GM12864 (cell line): ENCODE measurements around the gene ENTREP3.
A peak's percentile ranks its signal among the peaks of the same experiment; 100 is the strongest.
"Not testable (repeated sequence)": the region's sequence is repeated elsewhere in the genome, so short reads cannot be mapped to it uniquely, and the experiment has no call there.

ENCODE experiments used
- DNase-seq: peaks from one replicate; pipeline ENCODE4 v3.0.0-alpha.2; 2011; ENCODE audit warnings: low read depth
- H3K4me3 ChIP-seq: 2 replicates; pipeline ENCODE4 v1.5.1; 2011; ENCODE audit warnings: mild to moderate bottlenecking, low read depth, low read length, control low read depth
- CTCF ChIP-seq: IDR thresholded peaks from 2 replicates; pipeline ENCODE4 v1.5.1; 2011; ENCODE audit warnings: low read depth, mild to moderate bottlenecking, moderate library complexity, low read length, control low read depth, inconsistent platforms; ENCODE audit errors: missing control alignments

ENTREP3 gene

DNA sequence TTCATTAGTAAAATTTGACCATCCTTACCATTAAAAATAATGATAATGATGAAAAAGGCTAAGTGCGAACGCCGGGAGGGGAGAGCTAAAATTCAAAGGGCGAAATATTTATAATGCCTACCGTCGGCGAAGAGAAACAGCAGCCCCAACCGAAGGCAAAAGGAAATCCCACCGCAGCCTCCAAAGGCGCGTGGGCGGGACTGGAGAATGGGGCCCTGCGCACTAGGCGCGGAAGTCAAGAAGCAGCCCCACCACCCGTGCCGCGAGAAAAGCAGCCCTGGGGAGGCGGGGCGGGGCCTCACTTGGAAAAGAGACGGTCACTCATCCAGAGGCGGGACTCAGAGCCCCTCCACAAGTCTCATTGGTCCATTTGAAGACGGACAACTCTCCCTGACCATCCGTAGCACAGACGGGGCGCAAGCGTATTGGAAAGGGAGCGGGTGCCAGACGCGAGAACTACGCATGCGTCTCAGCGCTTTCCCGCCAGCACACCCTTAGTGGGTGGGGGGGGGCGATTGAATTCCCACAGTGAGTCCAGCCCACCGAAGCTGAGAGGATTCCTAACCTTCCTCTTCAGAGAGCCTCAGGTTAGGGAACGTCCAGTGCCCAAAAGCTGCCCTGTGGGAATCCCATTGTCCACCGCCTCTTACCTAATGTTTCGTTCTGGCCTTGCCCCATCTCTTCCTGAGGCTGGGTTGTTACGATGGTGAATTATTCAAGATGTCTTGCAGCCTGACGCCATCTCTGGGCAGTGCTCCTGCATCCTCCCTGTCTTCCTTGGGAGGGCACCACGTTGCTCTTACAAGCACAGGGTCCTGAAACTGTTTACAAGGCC lies 27.8 kb downstream of the ENTREP3 start:
- peak overlapping the region; percentile 87 for H3K4me3 ChIP-seq
- no peak for TF ChIP-seq CTCF
- DNase-seq: peak; percentile 98

DNA sequence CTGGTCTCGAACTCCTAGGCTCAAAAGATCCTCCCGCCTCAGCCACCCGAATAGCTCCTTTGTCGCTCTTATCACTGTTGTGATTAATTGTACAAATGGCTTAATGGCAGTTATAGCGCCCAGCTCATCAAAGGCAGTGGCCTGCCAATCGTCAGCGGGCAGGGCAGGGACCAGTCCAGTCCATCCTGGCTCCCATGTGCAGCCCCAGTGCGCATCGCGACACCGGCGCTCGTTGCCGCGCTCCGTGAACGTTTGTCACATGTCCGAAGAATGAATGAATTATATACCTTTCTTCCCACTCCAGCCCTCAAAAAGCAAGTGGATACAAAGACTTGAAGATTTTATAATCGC lies 28.4 kb downstream of the ENTREP3 start:
- H3K4me3 ChIP-seq: peak overlapping the region; percentile 87
- no peak for DNase-seq
- TF ChIP-seq CTCF: no peak

DNA sequence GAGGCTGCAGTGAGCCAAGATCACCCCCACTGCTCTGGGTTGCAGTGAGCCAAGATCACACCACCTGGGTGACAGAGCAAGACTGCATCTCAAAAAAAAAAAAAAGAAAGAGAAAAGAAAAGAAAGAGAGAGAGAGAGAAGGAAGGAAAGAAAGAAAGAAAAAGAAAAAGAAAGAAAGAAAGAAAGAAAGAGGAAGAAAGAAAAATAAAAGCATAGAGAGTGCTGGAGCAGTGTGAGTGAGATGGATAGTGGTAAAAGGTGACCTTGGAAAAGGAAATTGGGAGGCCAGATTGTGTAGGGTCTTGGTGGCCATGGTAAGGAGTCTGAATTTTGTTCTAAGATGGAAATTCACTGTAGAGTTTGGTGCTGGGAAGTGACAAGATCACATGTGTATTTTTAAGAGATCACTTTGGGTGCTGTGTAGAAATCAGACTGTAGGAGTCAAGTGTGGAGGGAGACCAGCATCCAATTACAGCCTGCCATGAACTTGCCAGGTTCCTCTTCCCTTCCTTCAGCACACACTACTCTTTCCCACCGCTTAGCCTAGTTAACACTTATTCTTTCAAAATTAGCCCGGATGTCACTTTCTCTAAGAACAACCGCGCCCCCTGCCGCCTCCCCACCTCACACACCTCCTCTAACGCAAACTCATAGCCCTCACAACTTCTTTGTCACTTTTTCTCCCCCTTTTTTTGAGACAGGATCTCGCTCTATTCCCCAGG lies 28.9 kb downstream of the ENTREP3 start:
- no peak for DNase-seq
- H3K4me3 ChIP-seq: peak overlapping the region; percentile 87
- TF ChIP-seq CTCF: peak; percentile 67

GRCh38 chr1:155225404-155225759 lies 29.9 kb downstream of the ENTREP3 start:
- DNase-seq: not testable (repeated sequence)
- peak overlapping the region; percentile 87 for H3K4me3 ChIP-seq

DNA sequence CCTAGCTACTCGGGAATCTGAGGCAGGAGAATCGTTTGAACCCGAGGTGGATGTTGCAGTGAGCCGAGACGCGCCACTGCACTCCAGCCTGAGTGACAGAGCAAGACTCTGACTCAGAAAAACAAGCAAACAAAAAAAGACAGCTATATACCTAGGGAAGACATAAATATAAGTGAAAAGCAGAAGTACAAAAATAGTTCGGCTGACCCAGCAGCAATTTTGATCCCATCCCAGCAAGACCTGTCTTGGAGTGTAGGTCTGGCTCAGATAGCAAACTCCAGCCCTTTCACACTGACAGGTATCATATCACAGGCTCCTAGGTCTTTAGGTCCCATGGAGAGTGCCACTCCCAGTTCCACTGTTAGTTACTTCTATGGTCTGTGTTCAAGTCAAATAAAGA lies 32.2 kb downstream of the ENTREP3 start:
- no peak for TF ChIP-seq CTCF
- DNase-seq: no peak
- H3K4me3 ChIP-seq: no peak overlapping the region

DNA sequence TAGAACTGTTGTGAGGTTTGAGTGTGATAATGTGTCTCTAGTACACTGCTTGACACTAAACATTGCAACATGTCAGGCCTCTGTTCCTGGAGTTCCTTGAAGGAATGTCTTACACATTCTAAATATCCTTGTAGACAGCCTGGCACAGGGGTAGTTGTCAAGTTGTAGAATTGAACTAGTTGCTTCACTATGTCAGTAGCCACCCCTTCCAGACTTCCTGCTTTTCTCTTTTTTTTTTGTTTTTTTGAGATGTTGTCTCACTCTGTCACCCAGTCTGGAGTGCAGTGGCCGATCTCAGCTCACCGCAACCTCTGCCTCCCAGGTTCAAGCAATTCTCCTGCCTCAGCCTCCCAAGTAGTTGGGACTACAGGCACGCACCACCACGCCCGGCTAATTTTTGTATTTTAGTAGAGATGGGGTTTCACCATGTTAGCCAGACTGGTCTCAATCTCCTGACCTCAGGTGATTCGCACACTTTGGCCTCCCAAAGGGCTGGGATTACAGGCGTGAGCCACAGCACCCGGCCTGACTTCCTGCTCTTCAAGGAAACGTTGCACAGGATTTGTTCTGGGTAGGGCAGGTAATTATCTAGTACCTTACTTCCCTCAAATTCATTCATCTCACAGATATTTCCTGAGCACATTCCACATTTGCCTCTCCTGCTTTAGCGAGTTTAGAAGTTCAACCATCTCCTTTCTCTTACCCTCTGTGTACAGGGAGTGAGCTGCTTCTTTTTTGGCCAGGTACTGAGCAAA lies 34.9 kb downstream of the ENTREP3 start:
- not testable (repeated sequence) for DNase-seq, H3K4me3 ChIP-seq

GRCh38 chr1:155219592-155220031 lies 35.7 kb downstream of the ENTREP3 start:
- DNase-seq: no peak
- TF ChIP-seq CTCF: no peak
- no peak overlapping the region for H3K4me3 ChIP-seq
